ENCODE measurements around the gene CRISPLD2.

Gene CRISPLD2

DNA sequence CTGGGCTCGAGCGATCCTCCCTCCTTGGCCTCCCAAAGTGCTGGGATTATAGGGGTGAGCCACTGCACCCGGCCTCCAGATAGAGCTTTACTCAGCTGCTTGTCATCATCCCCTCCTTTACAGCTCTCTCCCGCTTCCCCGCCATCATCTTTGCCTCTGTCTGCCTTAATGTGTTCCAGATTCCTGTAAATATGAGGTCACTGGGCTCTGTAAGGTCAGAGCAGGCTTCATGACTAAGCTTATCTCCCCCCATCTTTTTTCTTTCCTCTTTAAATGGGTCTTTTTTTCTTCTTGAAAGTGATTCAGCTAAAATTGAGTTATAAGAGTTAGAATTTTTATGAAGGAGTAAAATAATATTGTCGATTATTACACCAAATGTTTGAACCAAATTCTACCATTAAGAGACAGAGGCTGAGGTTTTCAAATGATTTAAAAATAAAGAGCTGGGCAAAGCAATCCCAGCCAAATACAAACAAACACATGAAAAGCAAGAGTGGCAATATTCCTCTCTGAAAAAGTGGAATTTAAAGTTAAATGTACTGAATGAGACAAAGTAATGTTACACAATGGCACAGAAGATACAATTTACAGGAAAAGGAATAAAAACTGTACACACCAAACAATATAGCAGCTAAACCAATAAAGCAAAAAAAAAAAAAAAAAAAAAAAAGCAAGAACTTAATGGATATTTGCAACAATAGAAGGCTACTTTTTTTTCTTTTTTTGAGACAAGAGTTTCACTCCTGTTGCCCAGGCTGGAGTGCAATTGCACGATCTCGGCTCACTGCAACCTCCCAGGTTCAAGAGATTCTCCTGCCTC, 62.1 kb downstream of the CRISPLD2 start:
- no peak for DNase-seq (ENCODE audit: low read depth in 1 of 2, low spot score in 1 of 2)

DNA sequence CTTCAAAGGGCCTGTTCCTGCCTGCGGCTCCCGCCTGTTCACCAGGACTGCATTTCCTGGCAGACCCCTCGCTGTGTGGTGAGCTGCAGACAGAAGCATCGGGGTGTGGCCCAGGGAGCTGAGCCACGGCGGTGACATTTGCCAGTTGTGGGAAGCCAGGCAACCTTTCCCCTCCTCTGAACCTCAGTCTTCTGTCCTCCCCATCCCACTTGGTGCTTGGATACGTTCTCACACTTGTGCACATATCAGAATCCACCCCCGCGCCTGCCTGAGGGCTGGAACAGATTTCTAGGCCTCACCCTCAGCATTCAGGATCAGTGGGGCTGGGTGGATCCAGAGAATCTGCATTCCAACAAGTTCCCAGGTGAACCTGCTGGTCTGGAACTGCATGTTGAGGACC, 63.5 kb downstream of the CRISPLD2 start:
- DNase-seq (ENCODE audit: low read depth in 1 of 2, low spot score in 1 of 2): no peak

DNA sequence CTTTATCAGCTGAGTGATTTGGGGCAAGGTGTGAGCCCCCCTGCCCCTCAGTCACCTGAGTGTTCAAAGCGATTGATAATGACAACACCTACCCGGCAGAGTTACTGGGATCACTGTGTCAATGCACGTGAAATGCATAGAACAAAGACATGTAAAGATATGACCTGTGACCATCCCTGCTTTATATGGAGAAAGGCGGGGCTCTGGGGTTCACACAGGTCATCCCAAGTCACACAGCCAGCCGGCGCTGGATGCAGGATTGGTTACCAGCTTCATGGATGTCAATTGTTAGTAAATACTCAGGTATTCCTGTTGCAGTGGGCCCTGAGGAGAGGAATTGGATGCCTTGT, 64.4 kb downstream of the CRISPLD2 start:
- no peak for DNase-seq (ENCODE audit: low read depth in 1 of 2, low spot score in 1 of 2)

DNA sequence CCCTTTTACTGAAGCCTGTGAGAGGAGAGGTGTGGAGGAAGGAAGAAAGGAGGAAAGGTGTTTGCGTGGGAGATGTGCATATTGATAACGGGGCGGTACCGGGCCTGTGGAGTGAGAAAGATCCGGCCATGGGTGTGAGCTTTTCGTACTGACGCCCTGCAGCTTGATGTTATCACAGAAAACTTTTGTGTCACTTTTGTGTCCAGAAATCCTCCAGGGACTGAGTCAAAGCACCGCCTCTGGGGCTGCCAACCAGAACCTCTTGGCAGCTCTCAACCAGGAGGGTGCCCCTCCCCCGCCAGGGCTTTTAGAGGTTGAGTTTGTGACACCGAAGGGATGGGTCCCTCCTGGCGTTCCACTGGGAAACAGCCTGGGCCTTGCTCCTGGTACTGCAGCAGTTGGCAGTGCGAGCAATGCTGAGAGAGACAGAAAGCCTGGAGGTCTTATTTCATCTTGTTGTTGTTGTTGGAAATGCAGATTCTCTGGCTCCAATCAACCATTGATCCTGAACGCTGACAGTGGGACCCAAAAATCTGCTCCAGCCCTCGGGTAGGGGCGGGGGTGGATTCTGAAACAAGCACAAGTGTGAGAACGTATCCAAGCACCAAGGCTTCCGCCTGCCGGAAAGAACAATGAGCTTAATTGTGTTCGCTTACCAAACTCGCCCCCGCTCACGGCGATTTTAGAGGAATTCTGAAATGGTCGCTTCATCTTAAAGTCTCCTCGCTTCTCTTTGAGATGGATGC, 65.0 kb downstream of the CRISPLD2 start:
- no peak for DNase-seq (ENCODE audit: low read depth in 1 of 2, low spot score in 1 of 2)

DNA sequence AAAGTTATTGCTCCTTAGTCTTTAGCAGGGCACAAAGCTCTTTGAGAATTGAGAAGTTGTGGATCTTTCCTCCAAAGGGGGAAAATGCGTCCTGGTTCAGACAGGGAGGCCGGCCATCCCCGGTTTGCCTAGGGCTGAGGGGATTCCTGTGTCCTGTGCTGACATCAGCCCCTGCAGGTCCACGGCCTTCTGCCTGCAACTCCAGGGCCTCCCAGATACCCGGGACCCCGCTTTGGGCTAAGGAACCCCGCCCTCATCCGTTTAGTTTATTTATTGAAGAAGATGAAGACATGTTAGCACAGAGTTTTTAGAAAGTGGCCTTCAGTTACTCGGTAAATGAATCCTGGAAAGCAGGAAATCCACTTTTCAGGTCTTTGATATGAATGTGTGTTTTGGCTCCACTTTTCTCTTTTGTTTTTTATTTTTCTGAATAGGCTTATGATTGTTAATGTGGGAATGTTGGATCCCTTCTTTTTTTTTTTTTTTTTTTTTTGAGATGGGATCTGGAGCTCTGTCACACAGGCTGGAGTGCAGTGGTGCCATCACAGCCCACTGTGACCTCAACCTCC, 65.6 kb downstream of the CRISPLD2 start:
- no peak for DNase-seq (ENCODE audit: low read depth in 1 of 2, low spot score in 1 of 2)

DNA sequence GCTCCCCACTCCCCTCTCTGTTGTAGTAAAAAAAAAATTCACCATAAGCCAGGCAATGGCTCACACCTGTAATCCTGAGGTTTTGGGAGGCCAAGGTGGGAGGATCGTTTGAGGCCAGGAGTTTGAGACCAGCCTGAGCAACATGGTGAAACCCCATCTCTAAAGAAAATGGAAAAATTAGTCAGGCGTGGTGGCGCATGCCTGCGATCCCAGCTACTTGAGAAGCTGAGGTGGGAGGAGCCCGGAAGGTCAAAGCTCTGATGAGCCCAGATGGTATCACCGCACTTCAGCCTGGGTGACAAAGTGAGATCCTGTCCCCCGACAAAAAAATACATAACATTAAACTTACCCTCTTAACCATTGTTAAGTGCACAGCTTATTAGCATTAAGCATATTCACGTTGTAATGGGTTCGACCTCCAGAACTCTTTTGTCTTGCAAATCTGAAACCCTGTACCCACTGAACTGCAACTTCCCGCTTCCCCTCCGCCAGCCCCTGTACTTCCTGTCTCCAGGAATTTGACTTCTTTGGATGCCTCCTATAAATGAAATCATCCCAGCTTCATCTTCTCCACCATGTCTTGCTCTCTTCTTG, 66.8 kb downstream of the CRISPLD2 start:
- no peak for DNase-seq (ENCODE audit: low read depth in 1 of 2, low spot score in 1 of 2)

DNA sequence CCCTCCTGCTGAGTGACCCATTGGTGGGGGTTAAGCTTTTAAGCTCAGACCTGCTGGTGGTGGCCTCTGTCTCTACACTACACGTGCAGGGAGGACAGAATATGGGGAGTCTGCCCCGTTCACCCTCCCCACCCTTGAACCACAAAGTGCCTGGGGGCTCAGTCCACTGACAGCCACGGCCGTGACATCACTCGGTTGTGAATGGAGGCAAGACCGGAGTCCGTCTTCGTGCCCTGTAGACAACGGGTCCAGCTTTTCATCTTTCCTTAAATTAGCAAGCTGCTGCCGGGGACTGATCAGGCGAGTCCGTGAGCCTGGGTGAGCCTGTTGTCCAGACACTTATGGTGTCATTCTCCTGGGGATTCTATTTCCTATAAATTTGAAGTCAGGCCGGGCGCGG, 67.4 kb downstream of the CRISPLD2 start:
- DNase-seq (ENCODE audit: low read depth in 1 of 2, low spot score in 1 of 2): no peak

DNA sequence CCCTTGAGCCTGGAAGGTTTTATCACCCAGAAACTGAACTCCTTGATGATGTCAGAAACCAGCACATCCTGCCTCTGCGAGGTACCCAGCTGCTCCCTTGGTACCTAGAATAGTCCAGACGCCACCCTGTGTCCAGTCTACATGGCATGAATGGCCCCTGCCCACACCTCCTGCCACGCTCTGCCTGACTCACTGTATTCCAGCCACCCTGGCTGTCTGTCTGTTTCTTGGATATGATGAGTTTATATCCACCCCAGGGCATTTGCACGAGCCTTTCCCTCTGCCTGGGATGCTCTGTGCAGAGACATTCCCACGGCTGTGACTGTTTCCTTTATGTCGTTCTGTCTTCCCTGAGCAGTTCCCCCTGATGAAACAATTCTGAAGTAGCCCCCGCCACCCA, 68.7 kb downstream of the CRISPLD2 start:
- no peak for DNase-seq (ENCODE audit: low read depth in 1 of 2, low spot score in 1 of 2)

DNA sequence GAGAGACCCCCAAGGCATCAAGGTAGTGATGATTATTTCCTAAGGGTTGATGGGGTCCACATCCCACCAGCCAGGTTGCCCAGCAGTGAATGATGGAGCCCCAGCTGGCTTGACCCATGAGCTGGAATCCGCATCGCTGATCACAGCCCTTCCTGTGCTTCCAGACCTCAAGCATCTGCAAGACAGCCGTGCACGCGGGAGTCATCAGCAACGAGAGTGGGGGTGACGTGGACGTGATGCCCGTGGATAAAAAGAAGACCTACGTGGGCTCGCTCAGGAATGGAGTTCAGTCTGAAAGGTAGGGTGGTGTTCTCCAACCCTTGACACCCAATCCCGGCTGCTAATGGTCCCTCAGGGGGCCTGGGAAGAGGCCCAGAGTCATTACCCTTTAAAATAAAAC, 69.3 kb downstream of the CRISPLD2 start:
- DNase-seq (ENCODE audit: low read depth in 1 of 2, low spot score in 1 of 2): no peak

DNA sequence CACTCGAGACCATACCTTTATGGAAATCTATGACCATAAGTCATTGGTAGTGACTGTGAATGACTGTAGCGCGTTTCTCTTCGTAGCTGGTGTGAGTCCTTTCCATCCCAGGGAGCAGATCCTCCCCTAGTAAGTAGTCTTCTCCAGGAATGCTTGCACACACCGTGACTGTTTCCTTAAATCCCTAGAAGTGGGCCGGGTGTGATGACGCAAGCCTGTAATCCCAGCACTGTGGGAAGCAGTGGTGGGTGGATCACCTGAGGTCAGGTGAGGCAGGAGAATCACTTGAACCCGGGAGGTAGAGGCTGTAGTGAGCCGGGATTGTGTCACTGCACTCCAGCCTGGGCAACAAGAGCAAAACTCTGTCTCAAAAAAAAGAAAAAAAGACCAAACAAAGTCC, 70.6 kb downstream of the CRISPLD2 start:
- DNase-seq (ENCODE audit: low read depth in 1 of 2, low spot score in 1 of 2): no peak

DNA sequence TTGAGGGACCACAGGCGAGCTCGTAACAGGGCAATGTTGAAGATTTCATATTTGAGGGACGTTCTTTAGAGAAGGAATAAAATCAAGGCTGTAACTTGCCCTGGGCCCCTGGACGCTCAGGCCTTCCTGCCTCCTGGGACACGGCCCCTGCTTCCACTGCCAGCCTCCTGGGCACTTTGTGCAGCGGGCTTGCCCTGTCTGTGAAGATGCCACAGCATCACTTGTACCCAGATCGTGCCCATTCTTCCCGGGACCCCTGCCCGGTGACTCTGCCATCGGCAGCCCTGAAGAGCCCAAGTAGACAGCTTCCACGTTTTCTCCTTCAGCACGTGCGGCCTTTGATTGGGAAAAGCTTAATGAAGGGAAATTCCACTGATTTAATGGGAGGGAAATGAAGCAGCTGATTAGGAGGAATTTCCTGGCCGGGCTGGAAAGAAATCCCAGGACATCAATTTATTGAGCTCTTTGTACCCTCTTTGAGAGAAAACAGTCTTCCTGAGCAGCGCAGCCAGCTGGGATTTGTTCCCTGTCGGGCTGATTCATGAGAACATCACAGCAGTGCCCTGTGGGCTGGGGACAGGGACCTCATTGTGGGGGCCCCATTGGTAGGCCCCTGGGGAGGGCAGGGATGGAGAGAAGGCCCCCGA, 71.5 kb downstream of the CRISPLD2 start:
- no peak for DNase-seq (ENCODE audit: low read depth in 1 of 2, low spot score in 1 of 2)

DNA sequence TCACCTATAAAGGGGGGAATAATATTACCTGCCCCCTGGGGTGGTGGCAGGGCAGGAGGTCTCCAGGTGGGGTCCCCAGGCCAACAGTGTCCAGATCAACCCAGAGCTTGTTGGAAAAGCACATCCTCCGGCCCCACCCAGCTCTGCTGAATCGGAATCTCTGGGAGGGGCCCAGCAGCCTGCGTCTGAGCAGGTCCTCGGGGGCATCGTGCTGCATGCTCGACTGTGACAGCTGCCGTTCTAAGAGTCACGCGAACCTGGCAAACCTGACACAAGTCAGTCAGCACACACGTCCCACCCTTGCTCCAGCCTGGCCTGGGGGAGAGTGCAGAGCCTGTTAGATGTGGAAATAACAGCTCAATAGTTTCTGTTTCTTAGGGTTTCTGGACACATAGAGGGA, 72.3 kb downstream of the CRISPLD2 start:
- DNase-seq (ENCODE audit: low read depth in 1 of 2, low spot score in 1 of 2): no peak

DNA sequence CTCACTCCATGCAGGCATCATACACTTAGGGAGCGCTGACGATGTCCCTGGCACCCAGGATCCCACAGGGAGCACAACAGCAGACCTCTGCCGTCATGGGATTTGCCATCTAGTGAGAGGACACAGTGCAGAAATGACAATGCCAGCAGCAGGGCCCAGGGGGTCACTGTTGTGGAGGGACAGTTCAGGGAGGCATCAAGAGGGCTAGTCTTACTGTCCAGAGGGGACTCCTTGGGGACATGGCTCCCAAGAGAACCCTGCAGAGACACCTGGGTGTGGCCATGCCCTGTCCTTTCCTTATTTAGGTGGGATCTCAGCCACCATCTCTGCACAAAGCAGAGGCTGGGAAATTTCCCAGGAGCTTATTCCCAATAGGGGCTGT, 73.7 kb downstream of the CRISPLD2 start:
- no peak for DNase-seq (ENCODE audit: low read depth in 1 of 2, low spot score in 1 of 2)

DNA sequence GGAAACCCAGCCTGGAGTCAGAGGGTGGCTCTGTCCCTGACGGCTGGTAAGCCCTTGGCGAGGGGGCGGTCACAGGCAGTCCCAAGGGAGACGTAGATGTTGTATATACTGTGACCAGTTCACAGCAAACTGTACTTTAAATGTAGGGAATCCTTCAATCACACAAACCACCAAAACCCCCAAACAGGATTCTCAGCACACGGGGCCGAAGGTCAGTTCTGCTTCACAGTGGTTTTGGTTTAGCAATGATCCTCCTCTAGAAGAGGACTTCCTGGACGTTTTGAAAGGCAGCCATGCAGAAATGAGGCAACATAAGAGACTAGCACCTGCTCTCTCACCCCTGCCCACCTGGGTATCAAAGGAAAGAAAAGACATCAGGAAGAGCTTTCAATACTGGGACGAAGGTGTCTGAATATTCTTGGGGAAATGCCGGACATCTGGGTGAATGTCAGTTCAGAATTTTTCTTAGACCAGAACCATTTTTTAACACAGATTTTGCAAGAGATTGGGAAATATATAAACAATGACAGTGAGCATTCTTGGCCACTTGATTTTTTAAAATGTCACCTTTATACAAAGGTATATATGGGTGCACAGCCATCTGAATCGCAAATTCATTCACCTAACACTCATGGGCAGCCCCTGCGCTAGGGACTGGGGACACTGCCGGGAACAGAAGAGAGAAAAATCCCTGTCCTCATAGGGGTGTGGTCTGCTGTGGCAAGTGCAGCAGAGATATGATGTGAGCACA, 74.2 kb downstream of the CRISPLD2 start:
- no peak for DNase-seq (ENCODE audit: low read depth in 1 of 2, low spot score in 1 of 2)

DNA sequence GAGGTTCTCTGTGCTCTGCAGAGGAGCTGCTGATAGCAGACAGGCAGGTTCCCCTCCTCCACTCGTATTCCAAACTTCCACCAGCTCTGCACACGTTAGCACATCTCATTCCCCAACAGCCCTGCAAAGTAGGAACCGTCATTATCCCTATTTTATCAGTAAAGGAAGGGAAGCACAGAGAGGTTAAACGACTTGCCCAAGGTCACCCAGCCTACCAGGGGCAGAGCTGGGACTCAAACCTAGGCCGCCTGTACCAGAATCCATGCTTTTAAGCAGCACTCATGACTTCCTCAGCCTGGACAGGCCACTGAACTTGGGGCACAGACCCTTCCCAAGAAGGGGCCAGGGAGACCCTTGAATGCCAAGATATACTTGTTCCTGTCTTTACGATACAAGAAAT, 75.2 kb downstream of the CRISPLD2 start:
- no peak for DNase-seq (ENCODE audit: low read depth in 1 of 2, low spot score in 1 of 2)

DNA sequence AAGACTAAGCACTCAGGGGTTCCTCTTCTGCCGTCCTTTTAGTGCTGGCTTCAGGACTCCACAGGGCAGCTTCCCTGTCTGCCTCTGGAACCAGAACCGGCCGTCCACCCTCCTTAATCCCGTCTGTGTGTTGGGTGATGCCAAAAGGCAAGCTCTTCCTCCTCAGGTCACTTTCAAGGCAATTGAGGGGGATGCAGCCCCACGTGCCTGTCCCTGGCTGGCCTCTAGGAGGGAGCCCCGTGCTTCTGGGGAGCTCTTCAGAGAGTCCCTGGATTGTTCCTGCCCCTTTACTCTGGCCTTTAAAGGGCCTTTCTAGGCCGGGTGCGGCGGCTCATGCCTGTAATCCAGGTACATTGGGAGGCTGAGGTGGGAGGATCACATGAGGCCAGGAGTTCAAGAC, 77.1 kb downstream of the CRISPLD2 start:
- DNase-seq (ENCODE audit: low read depth in 1 of 2, low spot score in 1 of 2): no peak

DNA sequence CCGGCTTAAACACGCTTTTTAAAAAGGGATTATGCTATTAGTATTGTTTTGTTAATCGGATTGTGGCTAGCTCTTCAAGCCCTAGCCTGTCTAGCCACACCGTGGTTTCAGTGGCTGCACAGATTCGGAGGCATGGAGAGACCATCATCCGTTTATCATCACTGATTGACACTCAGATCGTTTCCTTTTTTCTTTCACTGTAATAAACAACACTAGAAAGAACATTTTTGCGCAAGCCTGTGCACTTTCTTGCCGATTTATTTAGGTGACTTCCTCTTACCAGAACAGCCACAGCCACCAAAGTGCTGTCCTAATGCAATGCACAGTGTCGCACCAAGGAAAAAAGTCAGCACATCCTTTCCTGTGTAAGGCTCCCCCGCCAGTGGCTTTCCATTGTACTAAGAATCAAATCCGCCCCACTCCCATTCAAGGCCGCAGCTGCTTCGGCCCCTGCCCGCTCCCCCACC, 78.2 kb downstream of the CRISPLD2 start:
- DNase-seq (ENCODE audit: low read depth in 1 of 2, low spot score in 1 of 2): no peak

DNA sequence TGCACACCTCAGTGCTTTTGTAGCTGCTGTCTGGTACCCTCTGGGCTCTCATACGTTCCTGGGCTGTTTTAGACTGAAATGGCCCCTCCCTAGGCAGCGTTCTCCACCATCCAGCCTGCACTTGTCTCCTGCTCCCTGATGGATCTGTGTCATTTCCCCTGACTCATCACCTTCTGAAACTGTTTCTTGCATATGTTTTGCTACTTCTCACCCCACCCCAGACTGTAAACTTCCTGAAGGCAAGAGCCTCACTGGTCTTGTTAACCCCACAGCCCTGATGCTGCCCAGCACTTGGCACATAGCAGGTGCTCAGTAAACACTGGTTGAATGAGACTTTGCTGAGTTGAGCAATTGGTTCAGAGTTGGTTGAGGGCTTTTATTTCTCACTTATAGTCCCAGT, 78.7 kb downstream of the CRISPLD2 start:
- no peak for DNase-seq (ENCODE audit: low read depth in 1 of 2, low spot score in 1 of 2)

DNA sequence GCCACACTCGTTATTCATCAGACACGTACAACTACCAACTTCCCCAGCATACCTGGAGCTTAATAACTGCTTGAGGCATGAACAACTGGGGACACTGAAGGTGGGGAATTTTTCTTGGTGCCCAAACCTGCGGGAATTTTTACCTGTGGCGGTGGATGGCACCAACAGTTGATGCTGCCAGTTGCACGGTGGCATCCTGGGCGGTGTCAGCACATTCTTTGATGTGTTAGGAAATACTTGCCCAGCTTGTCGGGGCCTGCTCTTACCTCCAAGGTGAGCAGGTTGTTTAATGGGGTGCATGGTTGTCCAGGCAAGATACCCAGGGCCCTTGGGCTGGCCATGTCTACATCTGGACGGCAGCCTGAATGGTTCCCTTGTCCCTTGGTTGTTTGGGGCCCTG, 79.6 kb downstream of the CRISPLD2 start:
- no peak for DNase-seq (ENCODE audit: low read depth in 1 of 2, low spot score in 1 of 2)

DNA sequence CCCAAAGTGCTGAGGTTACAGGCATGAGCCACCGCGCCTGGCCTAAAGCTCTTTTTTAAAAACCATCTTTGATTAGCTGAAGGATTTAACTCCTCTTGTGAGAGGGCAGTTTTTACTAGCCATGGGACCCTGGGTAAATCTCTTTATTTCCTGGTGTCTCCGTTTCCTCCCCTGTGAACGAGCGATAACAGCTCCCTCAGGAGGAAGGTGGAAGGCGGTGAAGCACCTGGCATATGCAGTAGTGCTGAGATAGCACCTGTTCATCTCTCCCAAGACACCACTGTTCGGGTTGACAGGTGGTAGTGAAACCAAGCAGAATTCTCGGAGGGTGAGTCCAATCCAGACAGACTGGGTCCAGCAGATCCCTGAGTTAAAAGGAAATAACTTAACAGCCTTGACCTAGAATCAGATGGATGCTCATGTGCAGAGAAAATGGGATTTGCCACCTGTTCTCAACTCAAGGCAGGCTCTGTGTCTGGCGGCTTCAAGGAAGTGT, 86.2 kb downstream of the CRISPLD2 start:
- no peak for DNase-seq (ENCODE audit: low read depth in 1 of 2, low spot score in 1 of 2)

DNA sequence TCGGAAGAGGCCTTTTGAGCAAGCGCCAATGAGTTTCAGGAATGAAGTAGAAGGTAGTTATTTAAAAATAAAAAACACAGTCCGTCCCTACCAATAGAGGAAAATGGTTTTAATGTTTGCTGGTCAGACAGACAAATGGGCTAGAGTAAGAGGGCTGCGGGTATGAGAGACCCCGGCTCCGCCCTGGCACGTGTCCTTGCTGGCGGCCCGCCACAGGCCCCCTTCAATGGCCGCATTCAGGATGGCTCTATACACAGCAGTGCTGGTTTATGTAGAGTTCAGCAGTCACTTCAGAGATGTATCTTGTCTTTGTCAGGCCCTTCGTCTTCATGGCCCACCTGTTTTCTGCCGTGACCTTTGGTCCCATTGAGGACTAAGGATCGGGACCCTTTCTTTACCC, 87.3 kb downstream of the CRISPLD2 start:
- no peak for DNase-seq (ENCODE audit: low read depth in 1 of 2, low spot score in 1 of 2)

All from stimulated activated CD4-positive, alpha-beta T cell treated with anti-CD3 and anti-CD28 coated beads, Interleukin-15, amount 100 ng/mL, for 1 hour (primary cell).